GM12865 (cell line): Measurements from ENCODE around the gene GALNT10.
A peak's percentile ranks its signal among the peaks of the same experiment; 100 is the strongest.

Experiments used
- DNase-seq: peaks from one replicate; pipeline ENCODE4 v3.0.0; 2010; ENCODE audit warnings: low read depth
- H3K4me3 ChIP-seq: 2 replicates; pipeline ENCODE4 v1.5.1; 2011; ENCODE audit warnings: mild to moderate bottlenecking, low read depth, low read length, control low read depth
- CTCF ChIP-seq: IDR thresholded peaks from 2 replicates; pipeline ENCODE4 v1.5.1; 2011; ENCODE audit warnings: low read length, control low read depth, low read depth, inconsistent platforms; ENCODE audit not compliant: insufficient read depth; ENCODE audit errors: missing control alignments

GALNT10 gene

GRCh38 chr5:154460172-154460571, 269.6 kb downstream of the GALNT10 start:
- no peak for DNase-seq
- TF ChIP-seq CTCF = no peak
- H3K4me3 ChIP-seq = no peak overlapping the region

GRCh38 chr5:154461531-154461930, 271.0 kb downstream of the GALNT10 start:
- no peak for TF ChIP-seq CTCF
- DNase-seq = no peak
- no peak overlapping the region for H3K4me3 ChIP-seq

- TF ChIP-seq CTCF = no peak
- H3K4me3 ChIP-seq = no peak overlapping the region
- DNase-seq = no peak
Observed at GRCh38 chr5:154464438-154464837, 273.9 kb downstream of the GALNT10 start.

GRCh38 chr5:154465169-154465568, 274.6 kb downstream of the GALNT10 start:
- TF ChIP-seq CTCF = no peak
- H3K4me3 ChIP-seq = no peak overlapping the region
- DNase-seq = no peak

GRCh38 chr5:154466147-154466546, 275.6 kb downstream of the GALNT10 start:
- no peak overlapping the region for H3K4me3 ChIP-seq
- TF ChIP-seq CTCF = no peak
- DNase-seq = no peak

- no peak for DNase-seq
- H3K4me3 ChIP-seq = no peak overlapping the region
- no peak for TF ChIP-seq CTCF
Observed at GRCh38 chr5:154466671-154467070, 276.1 kb downstream of the GALNT10 start.

- peak; percentile 92 for TF ChIP-seq CTCF
- H3K4me3 ChIP-seq = no peak overlapping the region
- peak; percentile 87 for DNase-seq
Observed at GRCh38 chr5:154467655-154468354, 277.3 kb downstream of the GALNT10 start.
